IPS-20b (cell line): ENCODE measurements around the gene WWOX.

Experiments used
- H3K27ac ChIP-seq: one replicate; pipeline ENCODE4 v1.5.1; 2013; ENCODE audit warnings: low read length
- H3K27me3 ChIP-seq: 2 replicates; pipeline ENCODE4 v1.6.1; 2013; ENCODE audit warnings: mild to moderate bottlenecking, low read length, inconsistent platforms; ENCODE audit not compliant: insufficient read depth
- H3K36me3 ChIP-seq: 2 replicates; pipeline ENCODE4 v1.6.1; 2013; ENCODE audit warnings: low read depth, mild to moderate bottlenecking, inconsistent platforms, low read length, moderate library complexity; ENCODE audit not compliant: insufficient read depth
- H3K4me1 ChIP-seq: 2 replicates; pipeline ENCODE4 v1.6.1; 2013; ENCODE audit warnings: mild to moderate bottlenecking, control low read depth, inconsistent platforms, low read length, moderate library complexity; ENCODE audit not compliant: insufficient read depth
- H3K4me3 ChIP-seq: 2 replicates; pipeline ENCODE4 v1.5.1; 2013; ENCODE audit warnings: mild to moderate bottlenecking, low read length, inconsistent platforms
- H3K9ac ChIP-seq: 2 replicates; pipeline ENCODE4 v1.6.1; 2013; ENCODE audit warnings: low read depth, mild to moderate bottlenecking, inconsistent platforms, low read length, moderate library complexity
- H3K9me3 ChIP-seq: 2 replicates; pipeline ENCODE4 v1.6.1; 2013; ENCODE audit warnings: mild to moderate bottlenecking, low read depth, low read length, inconsistent platforms; ENCODE audit not compliant: insufficient read depth

WWOX gene

DNA sequence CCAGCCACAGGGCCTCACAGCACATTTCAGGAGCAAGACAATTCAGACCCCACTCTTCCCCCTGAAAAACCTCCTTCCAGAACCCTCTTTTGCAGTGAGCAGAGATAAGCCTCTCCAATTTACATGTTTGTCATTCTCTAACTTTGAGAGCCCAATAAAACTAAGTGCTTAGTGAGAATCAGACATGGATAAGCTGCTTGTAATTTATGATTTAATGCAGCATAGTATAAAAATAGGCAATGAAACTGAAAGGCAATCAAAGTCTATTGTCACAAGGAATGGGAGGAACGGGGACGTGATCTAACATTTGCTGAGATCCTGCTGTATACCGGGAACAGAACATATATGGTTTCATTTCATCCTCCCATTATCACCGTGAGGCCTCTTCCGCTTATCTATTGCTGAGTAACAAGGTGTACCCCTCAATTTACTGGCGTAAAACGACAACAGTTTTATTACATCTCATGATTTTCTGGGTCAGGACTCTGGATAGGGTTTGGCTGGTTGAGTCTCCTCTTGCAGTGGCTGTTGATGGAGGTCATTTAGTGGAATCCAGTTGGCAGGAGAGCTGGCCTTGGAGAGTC, 903.7 kb downstream of the WWOX start:
- peaks cover 7% of the 10 kb centered on the region; the same call in 1 of the 2 replicates for H3K4me1 ChIP-seq
- no peaks in the 10 kb centered on the region for H3K27me3 ChIP-seq
- no peak overlapping the region for H3K9ac ChIP-seq
- H3K4me3 ChIP-seq, result no peak overlapping the region
- H3K36me3 ChIP-seq, result no peaks in the 10 kb centered on the region
- H3K27ac ChIP-seq, result no peak overlapping the region
- no peaks in the 10 kb centered on the region for H3K9me3 ChIP-seq

GRCh38 chr16:79004309-79004708, 904.9 kb downstream of the WWOX start:
- no peak overlapping the region for H3K4me3 ChIP-seq
- no peaks in the 10 kb centered on the region for H3K27me3 ChIP-seq
- peaks cover 7% of the 10 kb centered on the region; the same call in 1 of the 2 replicates for H3K4me1 ChIP-seq
- H3K9ac ChIP-seq, result no peak overlapping the region
- H3K9me3 ChIP-seq, result no peaks in the 10 kb centered on the region
- H3K27ac ChIP-seq, result no peak overlapping the region
- H3K36me3 ChIP-seq, result no peaks in the 10 kb centered on the region

GRCh38 chr16:79005096-79005495, 905.6 kb downstream of the WWOX start:
- H3K9ac ChIP-seq, result no peak overlapping the region
- H3K9me3 ChIP-seq, result no peaks in the 10 kb centered on the region
- H3K27ac ChIP-seq, result no peak overlapping the region
- H3K36me3 ChIP-seq, result no peaks in the 10 kb centered on the region
- H3K4me1 ChIP-seq, result peaks cover 7% of the 10 kb centered on the region; the same call in 1 of the 2 replicates
- H3K27me3 ChIP-seq, result no peaks in the 10 kb centered on the region
- H3K4me3 ChIP-seq, result no peak overlapping the region

DNA sequence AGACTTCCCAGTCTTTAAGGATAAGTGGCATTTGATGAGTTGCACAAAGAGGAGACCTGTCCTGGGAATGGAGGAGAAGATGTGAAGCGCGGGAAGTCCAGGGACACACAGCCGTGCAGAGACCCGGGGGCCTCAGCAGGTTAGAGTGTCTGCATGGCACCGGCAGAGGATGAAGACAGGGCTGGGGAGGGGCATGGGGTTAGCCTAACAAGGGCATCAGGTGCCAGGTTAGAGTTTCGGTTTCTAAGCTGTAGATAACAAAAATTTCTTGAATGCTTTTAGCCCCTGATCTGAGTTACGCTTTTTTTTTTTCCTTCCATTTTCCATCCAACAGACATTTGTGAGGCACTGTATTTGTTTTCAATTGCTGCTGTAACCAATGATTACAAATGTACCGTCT, 906.8 kb downstream of the WWOX start:
- no peaks in the 10 kb centered on the region for H3K9me3 ChIP-seq
- H3K36me3 ChIP-seq, result no peaks in the 10 kb centered on the region
- no peak overlapping the region for H3K9ac ChIP-seq
- no peak overlapping the region for H3K4me3 ChIP-seq
- no peaks in the 10 kb centered on the region for H3K27me3 ChIP-seq
- H3K4me1 ChIP-seq, result peaks cover 6% of the 10 kb centered on the region; the same call in 1 of the 2 replicates
- H3K27ac ChIP-seq, result no peak overlapping the region

- no peak overlapping the region for H3K9ac ChIP-seq
- no peaks in the 10 kb centered on the region for H3K36me3 ChIP-seq
- H3K4me1 ChIP-seq, result peaks cover under 1% of the 10 kb centered on the region; the same call in 1 of the 2 replicates
- no peaks in the 10 kb centered on the region for H3K27me3 ChIP-seq
- no peak overlapping the region for H3K4me3 ChIP-seq
- H3K27ac ChIP-seq, result no peak overlapping the region
- H3K9me3 ChIP-seq, result no peaks in the 10 kb centered on the region
Observed at GRCh38 chr16:79006765-79007164, 907.3 kb downstream of the WWOX start.

DNA sequence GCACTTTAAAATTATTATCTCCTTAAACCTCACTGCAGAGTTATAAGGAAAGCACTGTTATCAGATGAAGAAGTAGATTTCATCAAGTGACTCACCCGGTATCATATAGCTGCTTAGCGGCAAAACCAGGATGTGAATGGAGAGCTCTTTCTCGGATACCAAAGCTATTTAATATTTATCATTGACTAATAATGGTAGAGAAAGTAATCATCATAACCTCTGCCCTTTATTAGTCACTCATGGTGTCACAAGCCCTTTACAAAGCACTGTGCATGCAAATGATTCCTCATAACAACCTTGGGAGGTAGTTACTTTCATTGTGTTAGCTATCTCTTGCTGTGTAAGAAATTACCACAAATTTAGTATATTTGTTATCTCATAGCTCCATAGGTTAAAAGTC, 908.2 kb downstream of the WWOX start:
- Histone ChIP-seq H3K4me1 (no peaks in the 10 kb centered on the region), H3K36me3 (no peaks in the 10 kb centered on the region), H3K27ac (no peak overlapping the region), H3K9ac (no peak overlapping the region), H3K27me3 (no peaks in the 10 kb centered on the region), H3K4me3 (no peak overlapping the region), H3K9me3 (no peaks in the 10 kb centered on the region)

DNA sequence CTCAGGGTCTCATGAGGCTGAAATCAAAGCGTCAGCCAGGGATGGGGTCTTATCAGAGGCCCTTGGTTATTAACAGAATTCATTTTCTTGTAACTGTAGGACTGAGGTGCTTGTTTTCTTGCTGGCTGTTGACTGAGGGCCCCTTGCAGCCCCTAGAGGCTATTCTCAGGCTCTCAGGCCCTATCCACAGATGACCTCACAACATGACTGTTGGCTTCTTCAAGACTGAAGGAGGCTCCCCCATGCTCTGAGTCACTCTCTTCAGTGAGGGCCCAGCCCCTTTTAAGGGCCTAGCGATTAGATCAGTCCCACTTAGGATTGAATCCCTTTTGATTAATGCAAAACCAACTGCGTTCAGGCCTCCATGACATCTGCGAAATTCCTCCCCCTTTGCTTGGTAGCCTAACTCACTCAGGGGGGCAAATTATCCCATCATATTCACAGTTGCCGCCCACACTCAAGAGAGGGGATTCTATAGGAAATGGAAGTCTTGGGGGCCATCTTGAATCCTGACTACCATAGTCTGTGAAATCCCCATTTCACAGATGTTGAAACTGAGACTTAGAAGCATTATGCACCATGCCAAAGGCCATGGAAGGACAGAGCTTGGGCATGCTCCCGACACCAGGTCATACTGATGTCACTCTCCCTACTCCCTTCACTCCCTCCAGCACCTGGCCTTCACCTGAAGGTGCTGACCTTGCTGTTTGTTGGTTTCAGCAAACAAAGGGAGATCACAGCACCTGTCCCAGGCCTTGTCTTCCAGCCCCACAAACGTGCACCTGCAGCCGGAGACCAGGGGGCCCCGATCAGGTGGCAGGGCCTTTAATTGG, 908.8 kb downstream of the WWOX start:
- Histone ChIP-seq H3K27ac (no peak overlapping the region), H3K36me3 (no peaks in the 10 kb centered on the region), H3K27me3 (no peaks in the 10 kb centered on the region), H3K9me3 (no peaks in the 10 kb centered on the region), H3K4me1 (no peaks in the 10 kb centered on the region), H3K9ac (no peak overlapping the region), H3K4me3 (no peak overlapping the region)

DNA sequence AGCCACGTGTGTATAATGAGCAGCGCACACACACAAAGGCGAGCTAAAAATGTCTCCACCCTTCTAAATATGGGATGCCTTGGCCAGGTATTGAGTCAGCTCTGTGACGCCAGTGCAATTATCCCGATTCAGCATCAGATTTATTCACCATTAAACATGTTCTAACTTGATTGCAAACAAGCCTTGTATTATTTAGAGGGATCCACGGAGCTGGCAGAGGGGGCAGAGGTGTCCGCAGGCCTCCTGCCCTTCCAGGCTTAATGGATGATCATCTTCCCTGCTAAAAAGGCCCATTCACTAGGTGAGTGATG, 909.4 kb downstream of the WWOX start:
- Histone ChIP-seq H3K9me3 (no peaks in the 10 kb centered on the region), H3K36me3 (no peaks in the 10 kb centered on the region), H3K27me3 (no peaks in the 10 kb centered on the region), H3K9ac (no peak overlapping the region), H3K4me3 (no peak overlapping the region), H3K4me1 (no peaks in the 10 kb centered on the region), H3K27ac (no peak overlapping the region)

DNA sequence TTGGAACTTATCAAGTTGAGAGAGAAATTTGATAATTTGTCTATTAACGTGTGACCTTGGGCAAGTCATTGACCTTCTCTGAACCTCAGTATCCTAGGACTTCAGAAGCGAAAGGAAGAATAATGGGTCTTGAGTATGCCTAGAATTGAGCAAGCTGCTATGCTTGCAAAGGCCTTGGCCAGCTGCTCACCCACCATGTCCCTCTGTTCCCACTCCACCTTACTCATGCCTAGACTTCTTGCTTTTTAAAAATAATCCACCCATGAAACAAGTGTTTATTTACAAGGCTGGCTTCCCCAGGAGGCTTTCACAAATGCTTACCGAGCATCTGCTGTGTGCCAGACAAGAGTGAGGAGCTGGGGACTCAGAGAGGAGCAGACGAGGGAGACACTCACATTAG, 910.4 kb downstream of the WWOX start:
- H3K4me1 ChIP-seq, result no peaks in the 10 kb centered on the region
- H3K9ac ChIP-seq, result no peak overlapping the region
- H3K27me3 ChIP-seq, result no peaks in the 10 kb centered on the region
- H3K36me3 ChIP-seq, result no peaks in the 10 kb centered on the region
- no peaks in the 10 kb centered on the region for H3K9me3 ChIP-seq
- H3K4me3 ChIP-seq, result no peak overlapping the region
- no peak overlapping the region for H3K27ac ChIP-seq

GRCh38 chr16:79011282-79011681, 911.8 kb downstream of the WWOX start:
- H3K9me3 ChIP-seq, result no peaks in the 10 kb centered on the region
- no peak overlapping the region for H3K9ac ChIP-seq
- no peaks in the 10 kb centered on the region for H3K27me3 ChIP-seq
- no peaks in the 10 kb centered on the region for H3K4me1 ChIP-seq
- no peaks in the 10 kb centered on the region for H3K36me3 ChIP-seq
- H3K27ac ChIP-seq, result no peak overlapping the region
- H3K4me3 ChIP-seq, result no peak overlapping the region

DNA sequence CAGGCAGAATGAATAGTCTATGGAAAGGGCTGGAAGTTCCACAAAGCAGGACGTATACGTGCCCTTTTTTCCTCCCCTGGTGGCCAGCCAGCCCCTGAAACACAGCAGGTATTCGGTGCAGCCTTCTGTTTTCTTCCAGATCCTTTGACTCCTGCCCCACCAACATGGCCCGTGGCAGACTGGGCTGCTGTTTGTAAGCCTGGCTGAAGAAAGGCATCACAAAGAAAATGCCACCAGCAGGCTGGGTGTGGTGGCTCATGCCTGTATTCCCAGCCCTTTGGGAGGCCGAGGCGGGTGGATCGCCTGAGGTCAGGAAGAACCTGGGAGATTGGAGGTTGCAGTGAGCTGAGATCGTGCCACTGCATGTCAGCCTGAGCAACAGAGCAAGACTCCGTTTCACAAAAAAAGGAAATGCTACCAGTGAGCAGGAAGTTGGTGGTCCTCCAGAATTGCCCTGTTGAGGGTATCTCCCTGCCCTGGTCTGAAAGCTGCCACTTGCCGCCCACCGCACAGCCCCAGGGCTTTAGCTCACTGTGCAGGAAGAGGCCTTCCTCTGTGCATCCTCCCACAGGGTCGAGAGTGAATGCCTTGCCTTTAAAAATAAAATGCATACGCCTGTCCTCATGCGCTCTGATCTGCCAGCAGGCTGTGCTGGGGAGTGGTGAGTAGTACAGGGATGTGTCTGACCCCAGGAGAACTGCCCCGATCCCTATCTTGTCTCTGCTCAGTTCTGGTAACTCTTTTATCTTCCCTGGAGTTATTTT, 913.4 kb downstream of the WWOX start:
- no peak overlapping the region for H3K9ac ChIP-seq

More for the DNA sequence above, 913.4 kb downstream of the WWOX start:
- no peaks in the 10 kb centered on the region for H3K27me3 ChIP-seq
- no peak overlapping the region for H3K4me3 ChIP-seq
- H3K36me3 ChIP-seq, result no peaks in the 10 kb centered on the region
- H3K9me3 ChIP-seq, result no peaks in the 10 kb centered on the region
- no peak overlapping the region for H3K27ac ChIP-seq
- H3K4me1 ChIP-seq, result no peaks in the 10 kb centered on the region
